Measurements from ENCODE around the gene PIK3AP1.

DNA sequence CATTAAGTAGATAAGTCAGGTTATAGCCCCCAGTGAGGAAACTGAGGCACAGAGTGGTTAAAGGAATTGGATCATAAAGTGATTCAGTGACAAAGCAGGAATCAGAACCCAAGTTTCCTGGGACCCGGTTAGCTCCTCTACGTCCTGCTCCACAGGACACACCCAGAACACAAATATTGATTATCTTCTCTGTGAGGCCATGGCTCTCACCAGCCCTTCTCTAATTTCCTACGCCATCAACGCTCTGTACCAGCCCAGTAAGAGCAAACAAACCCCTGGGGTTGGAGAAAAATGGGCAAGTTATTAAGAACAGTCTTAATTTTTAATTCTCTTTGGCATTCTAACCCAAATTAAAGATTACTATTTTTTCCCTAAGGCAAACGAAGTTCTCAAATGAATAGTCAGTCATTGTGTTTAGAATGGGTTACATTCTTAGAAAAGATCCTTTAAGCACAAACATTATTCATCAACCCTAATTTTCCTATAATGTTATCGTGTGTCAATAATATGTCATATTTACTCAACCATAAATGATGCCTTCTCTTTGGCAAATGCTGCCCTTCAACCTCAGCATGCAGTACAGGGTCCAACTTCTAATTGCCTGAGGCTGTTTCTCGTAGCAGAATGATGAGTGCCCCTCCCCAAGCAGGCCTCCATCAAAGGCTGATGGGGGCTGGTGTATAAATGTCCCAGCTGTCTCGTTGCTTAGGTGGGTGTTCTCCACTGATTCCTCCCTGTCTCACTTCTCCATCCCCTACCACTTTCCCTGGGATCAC lies 108.1 kb downstream of the PIK3AP1 start:
- TF ChIP-seq CTCF (IDR thresholded peaks at IDR 0.05 in 8 of 11, conservative IDR thresholded peaks at IDR 0.05 in 3 of 11) = no peak
- TF ChIP-seq POLR2AphosphoS5 (IDR thresholded peaks at IDR 0.05) = no peak
